Measurements from ENCODE around the gene TASP1.

GRCh38 chr20:13545790-13546189 is 92.9 kb downstream of the TASP1 start:
- no peak for TF ChIP-seq CTCF (IDR thresholded peaks at IDR 0.05)
- no peak for TF ChIP-seq EP300 (IDR thresholded peaks at IDR 0.05)
- TF ChIP-seq POLR2A (IDR thresholded peaks at IDR 0.05; ENCODE audit: low read depth), result no peak
- no peak for TF ChIP-seq POLR2AphosphoS5 (IDR thresholded peaks at IDR 0.05)

Data from esophagus muscularis mucosa (tissue), 4 donors.